ENCODE results near the gene HEBP1.

DNA sequence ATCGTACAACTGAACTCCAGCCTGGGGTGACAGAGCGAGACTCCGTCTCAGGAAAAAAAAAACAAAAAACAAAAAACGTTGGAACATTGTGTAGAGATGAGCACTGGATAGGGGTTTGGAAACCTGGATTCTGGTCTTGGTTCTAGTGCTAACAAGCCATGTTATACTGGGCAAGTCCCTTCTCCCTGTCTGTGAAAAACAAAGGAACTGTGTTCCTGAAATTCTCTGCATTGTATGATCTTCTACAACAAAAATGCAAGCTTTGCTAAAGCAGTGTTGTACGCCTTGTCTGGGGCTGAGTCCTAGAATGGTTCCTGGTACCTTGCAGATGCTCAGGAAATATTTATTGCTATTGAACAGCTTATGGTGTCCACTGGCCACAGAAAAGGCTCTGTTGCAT, 61.5 kb downstream of the HEBP1 start:
- TF ChIP-seq, protein P1, sequence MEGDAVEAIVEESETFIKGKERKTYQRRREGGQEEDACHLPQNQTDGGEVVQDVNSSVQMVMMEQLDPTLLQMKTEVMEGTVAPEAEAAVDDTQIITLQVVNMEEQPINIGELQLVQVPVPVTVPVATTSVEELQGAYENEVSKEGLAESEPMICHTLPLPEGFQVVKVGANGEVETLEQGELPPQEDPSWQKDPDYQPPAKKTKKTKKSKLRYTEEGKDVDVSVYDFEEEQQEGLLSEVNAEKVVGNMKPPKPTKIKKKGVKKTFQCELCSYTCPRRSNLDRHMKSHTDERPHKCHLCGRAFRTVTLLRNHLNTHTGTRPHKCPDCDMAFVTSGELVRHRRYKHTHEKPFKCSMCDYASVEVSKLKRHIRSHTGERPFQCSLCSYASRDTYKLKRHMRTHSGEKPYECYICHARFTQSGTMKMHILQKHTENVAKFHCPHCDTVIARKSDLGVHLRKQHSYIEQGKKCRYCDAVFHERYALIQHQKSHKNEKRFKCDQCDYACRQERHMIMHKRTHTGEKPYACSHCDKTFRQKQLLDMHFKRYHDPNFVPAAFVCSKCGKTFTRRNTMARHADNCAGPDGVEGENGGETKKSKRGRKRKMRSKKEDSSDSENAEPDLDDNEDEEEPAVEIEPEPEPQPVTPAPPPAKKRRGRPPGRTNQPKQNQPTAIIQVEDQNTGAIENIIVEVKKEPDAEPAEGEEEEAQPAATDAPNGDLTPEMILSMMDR (optimal IDR thresholded peaks at IDR 0.05 in 1 of 3, IDR thresholded peaks at IDR 0.05 in 1 of 3, conservative IDR thresholded peaks at IDR 0.05 in 1 of 3; ENCODE audit: extremely low read depth in 1 of 3, insufficient read depth in 2 of 3, low read length in 3 of 3), result no peak
- TF ChIP-seq EZH2 (IDR thresholded peaks at IDR 0.05; ENCODE audit: low read length), result no peak
